WERI-Rb-1 (cell line): ENCODE data around the gene MEIS2.

Source experiments
- DNase-seq: peaks from one replicate; pipeline ENCODE4 v3.0.0-alpha.2; 2020
- H3K27ac ChIP-seq: fragments of 250-450 bp; sonication (Bioruptor Pico); 2 replicates; pipeline ENCODE4 v1.5.1; 2020; ENCODE audit warnings: mild to moderate bottlenecking, moderate library complexity
- H3K27me3 ChIP-seq: fragments of 250-450 bp; sonication (Bioruptor Pico); 2 replicates; pipeline ENCODE4 v1.5.1; 2021; ENCODE audit warnings: mild to moderate bottlenecking, low read depth, moderate library complexity; ENCODE audit not compliant: insufficient read depth, severe bottlenecking
- H3K36me3 ChIP-seq: fragments of 250-450 bp; sonication (Bioruptor Pico); 2 replicates; pipeline ENCODE4 v1.5.1; 2020; ENCODE audit warnings: mild to moderate bottlenecking, moderate library complexity
- H3K4me3 ChIP-seq: 2 replicates; pipeline ENCODE4 v1.5.1; 2011; ENCODE audit warnings: low read depth, mild to moderate bottlenecking, control low read depth, low read length
- H3K9me3 ChIP-seq: fragments of 250-450 bp; sonication (Bioruptor Pico); 2 replicates; pipeline ENCODE4 v1.5.1; 2021; ENCODE audit warnings: mild to moderate bottlenecking, moderate library complexity; ENCODE audit not compliant: severe bottlenecking
- CTCF ChIP-seq: IDR thresholded peaks from 2 replicates; pipeline ENCODE4 v1.5.1; 2011; ENCODE audit warnings: low read depth, mild to moderate bottlenecking, control low read depth, inconsistent platforms, low read length

MEIS2 gene

GRCh38 chr15:36936613-36937012 lies 163.7 kb downstream of the MEIS2 start:
- no peaks in the 10 kb centered on the region for H3K9me3 ChIP-seq
- TF ChIP-seq CTCF, result no peak
- H3K27ac ChIP-seq, result no peak overlapping the region
- DNase-seq, result no peak
- no peak overlapping the region for H3K4me3 ChIP-seq
- H3K36me3 ChIP-seq, result peaks cover 66% of the 10 kb centered on the region
- H3K27me3 ChIP-seq, result no peaks in the 10 kb centered on the region

GRCh38 chr15:36933255-36933990 lies 166.9 kb downstream of the MEIS2 start:
- no peak overlapping the region for H3K27ac ChIP-seq
- TF ChIP-seq CTCF, result no peak
- H3K4me3 ChIP-seq, result no peak overlapping the region
- no peaks in the 10 kb centered on the region for H3K9me3 ChIP-seq
- H3K27me3 ChIP-seq, result no peaks in the 10 kb centered on the region
- DNase-seq, result no peak
- H3K36me3 ChIP-seq, result peaks cover 63% of the 10 kb centered on the region

- Histone ChIP-seq H3K27me3 (no peaks in the 10 kb centered on the region), H3K27ac (no peak overlapping the region), H3K36me3 (peaks cover 68% of the 10 kb centered on the region), H3K9me3 (no peaks in the 10 kb centered on the region), H3K4me3 (no peak overlapping the region)
- no peak for TF ChIP-seq CTCF
- DNase-seq, result no peak
These were observed 168.3 kb downstream of the MEIS2 start for GRCh38 chr15:36932070-36932469.

GRCh38 chr15:36931434-36931833 lies 168.9 kb downstream of the MEIS2 start:
- Histone ChIP-seq H3K27ac (no peak overlapping the region), H3K36me3 (peaks cover 63% of the 10 kb centered on the region), H3K27me3 (no peaks in the 10 kb centered on the region), H3K9me3 (no peaks in the 10 kb centered on the region), H3K4me3 (no peak overlapping the region)
- no peak for DNase-seq
- no peak for TF ChIP-seq CTCF

GRCh38 chr15:36926427-36926825 lies 173.9 kb downstream of the MEIS2 start:
- no peak for TF ChIP-seq CTCF
- Histone ChIP-seq H3K36me3 (peaks cover 68% of the 10 kb centered on the region), H3K27me3 (no peaks in the 10 kb centered on the region), H3K9me3 (no peaks in the 10 kb centered on the region), H3K4me3 (no peak overlapping the region), H3K27ac (no peak overlapping the region)
- DNase-seq, result no peak
